ENCODE results near the gene TP73. TPM values are rescaled to one million over a fixed set of nuclear protein-coding genes. Genes with fewer than 3 reads are reported as not detected.
A peak's percentile ranks its signal among the peaks of the same experiment; 100 is the strongest.

TP73 gene
- total RNA-seq, 4 donors from 2014 or later: 0.30 to 0.76 TPM; not detected in 2

DNA sequence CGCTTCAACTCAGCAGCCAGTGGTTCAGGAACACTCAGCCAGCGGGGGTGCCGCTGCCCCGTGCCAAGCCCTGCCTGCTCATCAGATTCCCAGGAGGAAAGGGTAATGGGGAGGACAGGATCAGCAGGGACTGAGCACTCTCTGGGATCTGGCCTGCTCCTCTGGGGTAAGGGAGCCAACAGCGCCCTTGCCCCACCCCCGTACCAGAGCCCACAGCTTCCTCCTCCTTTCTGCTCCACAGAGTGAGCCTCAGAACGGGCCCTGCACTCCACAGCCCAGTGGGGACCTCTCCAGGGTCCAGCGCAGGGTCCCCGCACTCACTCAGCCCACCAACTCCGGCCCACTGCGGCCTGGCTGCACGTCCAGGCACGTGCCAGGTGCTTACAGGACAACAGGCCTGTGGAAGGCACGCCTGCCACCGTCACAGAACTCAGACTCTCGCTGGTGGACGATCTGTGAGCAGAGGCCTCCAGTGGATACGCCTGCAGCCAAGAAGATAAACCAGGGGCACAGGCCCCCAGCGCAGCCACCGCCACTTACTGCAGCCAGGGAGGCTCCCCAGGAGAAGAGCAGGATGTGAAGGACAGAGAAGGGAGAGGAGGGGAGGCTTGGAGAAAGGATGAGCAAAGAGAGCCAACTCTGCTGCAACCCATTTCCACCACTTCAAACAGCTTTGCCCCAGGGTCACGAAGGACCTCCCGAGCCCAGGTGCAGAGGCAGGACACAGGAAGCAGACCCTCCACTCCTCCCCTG is 43.1 kb upstream of the TP73 start:
- H3K27me3 ChIP-seq: no peaks in the 10 kb centered on the region
- H3K27ac ChIP-seq: no peak overlapping the region
- DNase-seq: no peak
- H3K36me3 ChIP-seq: no peaks in the 10 kb centered on the region
- H3K4me3 ChIP-seq: no peak overlapping the region
- intact Hi-C loops (cut with DNase I; ENCODE audit: low total_unique reads): no loop called here
- peaks cover 0 to 15% of the 10 kb centered on the region in 2 donors for H3K4me1 ChIP-seq
- no peaks in the 10 kb centered on the region for H3K9me3 ChIP-seq
- no peak for TF ChIP-seq POLR2A (IDR thresholded peaks at IDR 0.05)
- TF ChIP-seq, protein P1, sequence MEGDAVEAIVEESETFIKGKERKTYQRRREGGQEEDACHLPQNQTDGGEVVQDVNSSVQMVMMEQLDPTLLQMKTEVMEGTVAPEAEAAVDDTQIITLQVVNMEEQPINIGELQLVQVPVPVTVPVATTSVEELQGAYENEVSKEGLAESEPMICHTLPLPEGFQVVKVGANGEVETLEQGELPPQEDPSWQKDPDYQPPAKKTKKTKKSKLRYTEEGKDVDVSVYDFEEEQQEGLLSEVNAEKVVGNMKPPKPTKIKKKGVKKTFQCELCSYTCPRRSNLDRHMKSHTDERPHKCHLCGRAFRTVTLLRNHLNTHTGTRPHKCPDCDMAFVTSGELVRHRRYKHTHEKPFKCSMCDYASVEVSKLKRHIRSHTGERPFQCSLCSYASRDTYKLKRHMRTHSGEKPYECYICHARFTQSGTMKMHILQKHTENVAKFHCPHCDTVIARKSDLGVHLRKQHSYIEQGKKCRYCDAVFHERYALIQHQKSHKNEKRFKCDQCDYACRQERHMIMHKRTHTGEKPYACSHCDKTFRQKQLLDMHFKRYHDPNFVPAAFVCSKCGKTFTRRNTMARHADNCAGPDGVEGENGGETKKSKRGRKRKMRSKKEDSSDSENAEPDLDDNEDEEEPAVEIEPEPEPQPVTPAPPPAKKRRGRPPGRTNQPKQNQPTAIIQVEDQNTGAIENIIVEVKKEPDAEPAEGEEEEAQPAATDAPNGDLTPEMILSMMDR (IDR thresholded peaks at IDR 0.05): no peak

DNA sequence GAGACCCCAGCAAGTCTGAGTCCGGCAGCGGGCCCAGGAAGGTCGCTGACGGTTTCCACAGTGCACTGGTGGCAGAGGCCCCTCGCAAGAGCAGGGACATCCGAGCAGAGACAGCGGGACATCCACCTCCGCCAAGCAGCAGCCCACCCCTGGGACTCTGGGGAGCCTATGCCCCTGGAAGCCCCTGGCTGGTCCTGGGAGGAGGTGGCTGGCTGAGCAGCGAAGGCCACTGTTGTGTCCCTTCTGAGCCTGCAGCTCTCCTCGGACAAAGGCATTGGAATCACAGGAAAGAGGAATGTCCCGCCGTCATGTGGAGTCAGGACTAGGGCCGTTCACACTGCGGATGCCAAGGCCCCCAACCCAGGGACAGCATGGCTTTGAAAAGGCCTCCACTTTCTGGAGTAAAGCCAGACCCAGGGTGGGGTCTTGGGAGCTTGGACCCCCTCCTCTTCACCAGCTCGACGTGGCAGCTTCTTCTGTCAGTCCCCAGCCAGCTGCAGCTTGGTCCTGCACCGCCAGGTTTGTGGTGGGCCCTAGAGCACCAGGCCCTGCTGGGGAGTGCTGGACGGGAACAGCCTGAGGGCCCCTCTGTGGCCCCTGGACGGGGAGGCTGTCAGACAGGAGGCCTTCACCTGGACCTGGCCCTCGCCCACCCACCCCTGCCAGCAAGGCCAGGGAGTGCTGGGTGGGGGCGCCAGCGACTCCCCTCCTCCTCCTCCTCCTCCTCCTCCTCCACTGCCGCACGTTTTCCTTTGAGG is 42.4 kb upstream of the TP73 start:
- DNase-seq: no peak
- TF ChIP-seq, protein P1 (IDR thresholded peaks at IDR 0.05): no peak
- TF ChIP-seq POLR2A (IDR thresholded peaks at IDR 0.05): no peak
- Histone ChIP-seq H3K9me3 (no peaks in the 10 kb centered on the region), H3K27me3 (no peaks in the 10 kb centered on the region), H3K4me1 (peaks cover 0 to 15% of the 10 kb centered on the region in 2 donors), H3K36me3 (no peaks in the 10 kb centered on the region), H3K27ac (no peak overlapping the region), H3K4me3 (no peak overlapping the region)
- intact Hi-C loops (cut with DNase I; ENCODE audit: low total_unique reads): no loop called here

DNA sequence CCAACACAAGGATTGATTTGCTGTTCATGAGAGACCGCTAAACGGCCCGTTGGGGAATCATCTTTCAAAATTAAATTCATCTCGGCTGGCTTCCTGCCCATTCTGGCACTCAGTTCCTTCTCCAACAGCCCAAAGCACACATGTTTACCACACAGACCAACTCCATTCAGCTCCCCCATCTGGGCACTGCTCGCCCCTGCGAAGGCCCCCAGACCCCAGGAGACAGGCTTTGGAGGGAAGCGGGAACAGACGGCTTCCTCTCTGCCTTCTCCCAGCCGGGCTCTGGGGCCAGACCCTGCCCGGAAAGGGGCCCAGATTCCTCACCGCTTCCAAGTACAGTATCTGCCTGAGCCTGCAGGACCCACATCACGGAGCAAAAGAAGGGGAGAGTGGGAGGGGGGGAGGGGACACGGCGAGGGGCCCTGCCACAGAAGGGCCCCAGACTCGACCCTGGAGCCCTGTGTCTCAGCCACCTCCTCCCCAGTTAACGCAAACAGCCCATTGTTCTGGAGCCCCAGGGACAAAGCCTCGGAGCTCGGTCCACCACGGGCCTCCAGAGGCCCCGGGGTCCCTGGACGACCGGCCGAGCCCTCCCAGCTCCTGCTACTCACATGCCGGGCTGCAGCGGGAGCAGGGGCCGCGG is 41.7 kb upstream of the TP73 start:
- no peaks in the 10 kb centered on the region for H3K36me3 ChIP-seq
- DNase-seq: peak in 1 of 2 donors; percentile 44
- H3K9me3 ChIP-seq: no peaks in the 10 kb centered on the region
- intact Hi-C loops (cut with DNase I; ENCODE audit: low total_unique reads): no loop called here
- peaks cover 0 to 15% of the 10 kb centered on the region in 2 donors for H3K4me1 ChIP-seq
- H3K27me3 ChIP-seq: no peaks in the 10 kb centered on the region
- no peak overlapping the region for H3K27ac ChIP-seq
- TF ChIP-seq, protein P1 (IDR thresholded peaks at IDR 0.05): no peak
- no peak for TF ChIP-seq POLR2A (IDR thresholded peaks at IDR 0.05)
- peak overlapping the region in 1 of 2 donors; percentile 33 for H3K4me3 ChIP-seq

DNA sequence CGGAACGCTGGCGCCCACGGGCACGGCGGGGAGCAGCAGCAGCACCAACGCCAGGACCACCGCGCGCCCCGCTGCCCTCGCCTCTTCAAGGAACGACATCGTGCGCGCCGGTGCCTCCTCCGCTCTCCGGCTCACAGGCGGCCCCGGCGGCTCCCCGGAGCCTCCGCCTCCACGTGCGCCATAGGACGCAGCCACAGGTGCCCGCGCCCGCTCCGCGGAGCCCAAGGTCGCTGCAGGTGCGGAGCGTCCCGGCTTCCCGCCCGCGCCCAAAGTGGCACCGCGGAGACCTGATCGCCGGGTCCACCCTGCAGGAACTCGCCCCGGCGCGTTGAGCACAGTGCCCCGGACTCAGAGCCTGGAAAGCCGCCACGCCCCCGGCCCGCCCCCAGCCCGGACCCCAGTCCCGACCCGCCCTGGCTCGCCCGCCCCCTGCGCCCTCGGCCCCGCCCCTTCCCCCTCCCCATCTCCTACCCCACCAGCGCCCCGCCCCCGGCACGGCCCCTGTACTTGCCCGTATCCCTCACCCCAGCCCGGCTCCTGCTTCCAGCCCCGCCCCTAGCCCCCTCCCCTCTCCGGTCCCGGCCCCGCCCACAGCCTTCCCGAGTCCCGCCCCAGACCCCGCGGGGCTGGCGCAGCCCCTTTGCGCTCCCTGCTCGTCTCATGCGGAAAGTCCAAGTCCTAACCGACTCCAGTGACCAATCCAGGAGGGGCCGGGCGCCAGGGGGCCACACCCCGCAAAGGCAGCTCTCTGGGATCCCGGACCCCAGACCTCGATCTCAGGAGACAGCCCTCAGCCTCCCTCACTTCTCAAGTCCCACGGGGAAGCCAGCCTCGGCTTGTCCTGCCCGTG is 40.9 kb upstream of the TP73 start, which contains the start of gene MEGF6:
Gene MEGF6, minus strand, starts transcription at position 339 of the 850 bp plus-strand sequence. Its CDS starts 240 bp downstream, at position 99.
- no peak for TF ChIP-seq POLR2A (IDR thresholded peaks at IDR 0.05)
- TF ChIP-seq, protein P1 (IDR thresholded peaks at IDR 0.05): no peak
- peak; percentile 70 to 77 for DNase-seq
- Histone ChIP-seq H3K36me3 (no peaks in the 10 kb centered on the region), H3K9me3 (no peaks in the 10 kb centered on the region), H3K4me3 (peak within 1 kb of the TSS in 1 of 2 donors; percentile 33), H3K27ac (no peak within 1 kb of the TSS), H3K4me1 (peaks cover 0 to 15% of the 10 kb centered on the region in 2 donors), H3K27me3 (no peaks in the 10 kb centered on the region)
- intact Hi-C loops (cut with DNase I; ENCODE audit: low total_unique reads): no loop called here
